ENCODE measurements around the gene METTL27. TPM values are rescaled to one million over a fixed set of nuclear protein-coding genes. Genes with fewer than 3 reads are reported as not detected.

Gene METTL27
- total and polyA plus RNA-seq, 9 of the 15 experiments (the other 6 are each of a cell fraction or from before 2014, with no cell fraction given), result 0.08 to 0.82 (median 0.33) TPM; not detected in 4

- no peak for TF ChIP-seq ZNF77 (CRISPR knock-in tag; IDR thresholded peaks at IDR 0.05)
- TF ChIP-seq, protein P1, sequence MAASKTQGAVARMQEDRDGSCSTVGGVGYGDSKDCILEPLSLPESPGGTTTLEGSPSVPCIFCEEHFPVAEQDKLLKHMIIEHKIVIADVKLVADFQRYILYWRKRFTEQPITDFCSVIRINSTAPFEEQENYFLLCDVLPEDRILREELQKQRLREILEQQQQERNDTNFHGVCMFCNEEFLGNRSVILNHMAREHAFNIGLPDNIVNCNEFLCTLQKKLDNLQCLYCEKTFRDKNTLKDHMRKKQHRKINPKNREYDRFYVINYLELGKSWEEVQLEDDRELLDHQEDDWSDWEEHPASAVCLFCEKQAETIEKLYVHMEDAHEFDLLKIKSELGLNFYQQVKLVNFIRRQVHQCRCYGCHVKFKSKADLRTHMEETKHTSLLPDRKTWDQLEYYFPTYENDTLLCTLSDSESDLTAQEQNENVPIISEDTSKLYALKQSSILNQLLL (CRISPR knock-in tag; IDR thresholded peaks at IDR 0.05; ENCODE audit: borderline replicate concordance), result no peak
- no peak for TF ChIP-seq SMARCB1 (IDR thresholded peaks at IDR 0.05; ENCODE audit: insufficient read length, low read depth)
- TF ChIP-seq CTBP1 (IDR thresholded peaks at IDR 0.05; ENCODE audit: borderline replicate concordance), result no peak
- no peak for TF ChIP-seq POLR3A (IDR thresholded peaks at IDR 0.05; ENCODE audit: borderline replicate concordance, extremely low read depth, insufficient read depth, insufficient read length)
- no peak for TF ChIP-seq STAT5B (CRISPR knock-in tag; IDR thresholded peaks at IDR 0.05)
These were observed 26.9 kb downstream of the METTL27 start (continued) for GRCh38 chr7:73815436-73815835.

GRCh38 chr7:73812996-73813395 is 29.3 kb downstream of the METTL27 start:
- ChIA-PET POLR2A (interaction anchor here (0.6 kb wide), 2 partner anchors 30 to 1944 kb away, joined by 4 read pairs; no protein-coding TSS in a partner anchor), CTCF (ENCODE audit: low intra/inter-chr PET ratio) (interaction anchor here (2.1 kb wide), 1 partner anchor 42 kb away, joined by 19 read pairs; no protein-coding TSS in a partner anchor)
- TF ChIP-seq, protein P2, sequence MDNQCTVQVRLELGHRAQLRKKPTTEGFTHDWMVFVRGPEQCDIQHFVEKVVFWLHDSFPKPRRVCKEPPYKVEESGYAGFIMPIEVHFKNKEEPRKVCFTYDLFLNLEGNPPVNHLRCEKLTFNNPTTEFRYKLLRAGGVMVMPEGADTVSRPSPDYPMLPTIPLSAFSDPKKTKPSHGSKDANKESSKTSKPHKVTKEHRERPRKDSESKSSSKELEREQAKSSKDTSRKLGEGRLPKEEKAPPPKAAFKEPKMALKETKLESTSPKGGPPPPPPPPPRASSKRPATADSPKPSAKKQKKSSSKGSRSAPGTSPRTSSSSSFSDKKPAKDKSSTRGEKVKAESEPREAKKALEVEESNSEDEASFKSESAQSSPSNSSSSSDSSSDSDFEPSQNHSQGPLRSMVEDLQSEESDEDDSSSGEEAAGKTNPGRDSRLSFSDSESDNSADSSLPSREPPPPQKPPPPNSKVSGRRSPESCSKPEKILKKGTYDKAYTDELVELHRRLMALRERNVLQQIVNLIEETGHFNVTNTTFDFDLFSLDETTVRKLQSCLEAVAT (IDR thresholded peaks at IDR 0.05), result no peak
- TF ChIP-seq ZNF311 (CRISPR knock-in tag; IDR thresholded peaks at IDR 0.05) (no peak), FOXP4 (CRISPR knock-in tag; IDR thresholded peaks at IDR 0.05; ENCODE audit: borderline replicate concordance) (no peak), HSF4 (CRISPR knock-in tag; IDR thresholded peaks at IDR 0.05; ENCODE audit: borderline replicate concordance) (no peak)
- H4K20me1 ChIP-seq (replicated peaks; ENCODE audit: control insufficient read depth, insufficient read depth, low read length), result no peaks in the 10 kb centered on the region
- in situ Hi-C loops (cut with MboI), result no loop called here
- no peaks in the 10 kb centered on the region for H3K79me2 ChIP-seq (ENCODE audit: control insufficient read depth, insufficient read depth, low read length)
- intact Hi-C loops (cut with micrococcal nuclease), result no loop called here
- no peaks in the 10 kb centered on the region for H3K36me3 ChIP-seq (ENCODE audit: control insufficient read depth, insufficient read depth, low read length)
- H3K27me3 ChIP-seq (ENCODE audit: control insufficient read depth in 2 of 2, insufficient read depth in 2 of 2, low read length in 2 of 2), result no peaks in the 10 kb centered on the region
- FAIRE-seq (no peak), ATAC-seq (no peak), DNase-seq (ENCODE audit: extremely low read depth in 1 of 4, low spot score in 3 of 4) (no peak)
- no peak overlapping the region for H3K27ac ChIP-seq (ENCODE audit: extremely low read depth, low read depth, low read length)
- peaks cover 0 to 10% of the 10 kb centered on the region in 2 experiments; a peak in 2 of 5 replicates for H3K4me1 ChIP-seq (replicated peaks in 1 of 2; ENCODE audit: control insufficient read depth in 2 of 2, insufficient read depth in 2 of 2, low read length in 2 of 2)
- no peak overlapping the region for H3K9ac ChIP-seq (ENCODE audit: insufficient read depth in 1 of 2, low read depth in 2 of 2, low read length in 2 of 2)
- H3K9me3 ChIP-seq (replicated peaks; ENCODE audit: control insufficient read depth, insufficient read depth, low read depth, low read length), result no peaks in the 10 kb centered on the region
- 42% methylated on average over 3 of the region's 3 CpGs for WGBS (ENCODE audit: insufficient coverage, low coverage, missing lambda C conversion rate)
- no peak overlapping the region for H3K4me2 ChIP-seq (ENCODE audit: insufficient read depth, low read length)
- no TSS peak for BruUV-seq (replicated peaks)
- H2AFZ ChIP-seq (ENCODE audit: low read depth, low read length), result no peak overlapping the region
- no peak overlapping the region for H3K4me3 ChIP-seq
- H3K9me1 ChIP-seq (ENCODE audit: control insufficient read depth, insufficient read depth, low read length), result no peaks in the 10 kb centered on the region
